Astrocyte of the hippocampus (primary cell): ENCODE measurements around the gene PES1.
"Not testable (repeated sequence)": the region's sequence is repeated elsewhere in the genome, so short reads cannot be mapped to it uniquely, and the experiment has no call there.

Experiments
- DNase-seq: peaks from one replicate; pipeline ENCODE4 v3.0.0; 2011; ENCODE audit warnings: low read depth, low spot score

Gene PES1

GRCh38 chr22:30609260-30610185 is 17.8 kb upstream of the PES1 start:
- peak; percentile 74 for DNase-seq

GRCh38 chr22:30607939-30608338 is 16.2 kb upstream of the PES1 start:
- DNase-seq = no peak

- DNase-seq = no peak
Observed at GRCh38 chr22:30607300-30607930, 15.7 kb upstream of the PES1 start.

GRCh38 chr22:30606455-30607299 is 15.0 kb upstream of the PES1 start, which contains the start of gene TCN2:
Gene TCN2, plus strand, starts transcription at chr22:30607174. Its CDS starts 158 bp downstream, at chr22:30607332.
- peak; percentile 79 for DNase-seq

- DNase-seq = peak; percentile 46
Observed at GRCh38 chr22:30605449-30606110, 13.9 kb upstream of the PES1 start.

- no peak for DNase-seq
Observed at GRCh38 chr22:30604723-30605122, 13.0 kb upstream of the PES1 start.

- DNase-seq = no peak
Observed at GRCh38 chr22:30603801-30604200, 12.1 kb upstream of the PES1 start.

GRCh38 chr22:30602049-30602448 is 10.3 kb upstream of the PES1 start:
- peak; percentile 32 for DNase-seq

- DNase-seq = no peak
Observed at GRCh38 chr22:30601464-30601863, 9.8 kb upstream of the PES1 start.

- DNase-seq = no peak
Observed at GRCh38 chr22:30600921-30601320, 9.2 kb upstream of the PES1 start.

- DNase-seq = no peak
Observed at GRCh38 chr22:30598986-30599385, 7.3 kb upstream of the PES1 start.

- DNase-seq = no peak
Observed at GRCh38 chr22:30596886-30597285, 5.2 kb upstream of the PES1 start.

GRCh38 chr22:30596199-30596598 is 4.5 kb upstream of the PES1 start:
- no peak for DNase-seq

- DNase-seq = not testable (repeated sequence)
Observed at GRCh38 chr22:30592360-30592713, 627 bp upstream of the PES1 start.

GRCh38 chr22:30591191-30591587 is 521 bp downstream of the PES1 start:
- DNase-seq = peak; percentile 41

- DNase-seq = no peak
Observed at GRCh38 chr22:30586414-30586813, 5.3 kb downstream of the PES1 start.

- no peak for DNase-seq
Observed at GRCh38 chr22:30584441-30584840, 7.3 kb downstream of the PES1 start.

- no peak for DNase-seq
Observed at GRCh38 chr22:30582788-30583545, 8.7 kb downstream of the PES1 start.

GRCh38 chr22:30582051-30582450 is 9.7 kb downstream of the PES1 start:
- DNase-seq = no peak

- no peak for DNase-seq
Observed at GRCh38 chr22:30580896-30581295, 10.8 kb downstream of the PES1 start.

- DNase-seq = no peak
Observed at GRCh38 chr22:30578481-30578880, 13.2 kb downstream of the PES1 start.
